Skeletal muscle satellite cell (primary cell): ENCODE results near the gene IL11RA. TPM values are rescaled to one million over a fixed set of nuclear protein-coding genes. Genes with fewer than 3 reads are reported as not detected.

Source experiments
- H3K27me3 ChIP-seq: 2 replicates; pipeline ENCODE4 v1.7.0; 2013; ENCODE audit warnings: low read length; ENCODE audit not compliant: control insufficient read depth, insufficient read depth
- H3K36me3 ChIP-seq: 2 replicates; pipeline ENCODE4 v1.7.0; 2013; ENCODE audit warnings: mild to moderate bottlenecking, control low read depth, low read length; ENCODE audit not compliant: insufficient read depth
- H3K4me1 ChIP-seq: 2 replicates; pipeline ENCODE4 v1.7.0; 2013; ENCODE audit warnings: low read length; ENCODE audit not compliant: control insufficient read depth, insufficient read depth
- H3K4me2 ChIP-seq: 2 replicates; pipeline ENCODE4 v1.7.0; 2013; ENCODE audit warnings: mild to moderate bottlenecking, low read length
- H3K4me3 ChIP-seq: 2 replicates; pipeline ENCODE4 v1.7.0; 2013; ENCODE audit warnings: low read length
- H3K9ac ChIP-seq: 2 replicates; pipeline ENCODE4 v1.7.0; 2013; ENCODE audit warnings: mild to moderate bottlenecking, low read depth, low read length, moderate library complexity
- H3K9me3 ChIP-seq: replicated peaks from 2 replicates; pipeline ENCODE4 v1.7.0; 2013; ENCODE audit warnings: mild to moderate bottlenecking, control low read depth, low read length
- total RNA-seq: library from RNA; depleted of rRNA; stranded (reverse); fragments of >200 nt; gene quantifications from 2 replicates; pipeline ENCODE4 v1.2.3, GENCODE V29; 2012; rRNA removed

IL11RA gene
- 7.4 and 12.7 TPM in 2 replicates for total RNA-seq

DNA sequence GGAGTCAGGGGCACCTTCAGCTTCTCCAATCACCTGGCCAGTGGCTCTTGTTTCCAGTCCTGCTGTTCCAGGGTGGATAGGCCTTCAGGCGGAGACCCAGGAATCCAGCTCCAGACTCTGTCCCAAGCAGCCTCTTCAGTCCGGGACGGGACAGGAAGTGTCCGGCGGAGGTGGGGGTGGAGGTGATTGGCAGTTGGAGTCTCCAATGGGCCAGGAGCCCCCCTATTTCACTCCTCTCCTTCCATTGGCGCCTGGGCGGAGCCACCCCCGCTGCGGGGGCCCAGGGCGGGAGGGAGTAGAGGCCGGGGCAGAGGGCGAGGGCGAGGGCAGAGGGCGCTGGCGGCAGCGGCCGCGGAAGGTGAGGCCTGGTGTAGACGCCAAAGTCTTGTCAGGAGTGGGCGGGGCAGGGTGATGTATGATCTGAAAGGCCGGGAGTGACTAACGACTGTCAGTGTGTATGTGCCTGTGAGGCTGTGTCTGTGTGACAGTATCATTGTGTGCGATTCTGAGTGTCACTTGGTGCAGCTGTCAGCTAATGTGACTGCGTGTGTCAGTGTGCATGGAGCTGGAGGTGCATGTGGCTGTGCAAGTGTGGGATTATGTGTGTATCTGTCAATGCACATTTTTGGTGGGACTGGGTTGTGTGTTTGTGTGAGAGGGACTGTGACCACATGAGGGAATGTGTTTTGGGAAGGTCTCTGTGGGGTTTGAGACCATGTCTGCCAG, at the start of gene IL11RA:
Gene IL11RA (plus strand): TSS at position 310 of the 726 bp plus-strand sequence. CDS start 3,033 bp downstream, outside the sequence.
- no peaks in the 10 kb centered on the region for H3K27me3 ChIP-seq
- peak within 1 kb of the TSS; percentile 81 for H3K9ac ChIP-seq
- H3K36me3 ChIP-seq, result peaks cover 20% of the 10 kb centered on the region
- no peaks in the 10 kb centered on the region for H3K9me3 ChIP-seq
- H3K4me2 ChIP-seq, result peak within 1 kb of the TSS; percentile 96
- peak within 1 kb of the TSS; percentile 71 for H3K4me3 ChIP-seq
- peaks cover 53% of the 10 kb centered on the region for H3K4me1 ChIP-seq

DNA sequence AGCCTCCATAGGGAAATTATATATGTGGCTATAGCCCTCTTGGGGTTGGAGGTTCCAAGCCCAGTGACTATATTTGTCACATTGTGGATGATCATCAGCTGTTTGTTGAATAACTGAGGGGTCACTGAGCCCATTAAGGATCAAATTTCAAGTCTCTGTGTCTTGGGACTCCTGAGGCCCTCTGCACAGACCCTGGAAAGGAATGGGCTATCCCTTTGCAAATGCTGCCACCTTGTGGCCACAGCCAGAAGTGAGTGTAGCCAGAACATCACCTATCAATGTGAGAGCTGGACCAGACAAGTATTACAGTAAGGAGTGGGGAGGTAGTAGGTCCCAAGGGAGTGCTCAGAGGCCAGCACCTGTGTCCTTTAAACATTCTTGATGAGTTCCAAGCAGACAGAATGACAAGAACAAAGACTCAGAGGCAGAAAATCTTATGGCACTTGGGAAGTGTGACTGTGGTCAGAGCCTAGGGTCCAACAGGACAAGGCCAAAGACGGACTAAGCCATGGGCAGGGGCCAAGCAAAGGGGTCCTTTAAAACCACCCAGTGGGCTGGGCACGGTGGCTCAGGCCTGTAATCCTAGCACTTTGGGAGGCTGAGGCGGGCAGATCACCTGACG, 48.3 kb upstream of the IL11RA start:
- Histone ChIP-seq H3K4me2 (no peak overlapping the region), H3K9ac (no peak overlapping the region), H3K36me3 (no peaks in the 10 kb centered on the region), H3K27me3 (peaks cover 53% of the 10 kb centered on the region), H3K4me3 (no peak overlapping the region), H3K4me1 (no peaks in the 10 kb centered on the region), H3K9me3 (no peaks in the 10 kb centered on the region)

DNA sequence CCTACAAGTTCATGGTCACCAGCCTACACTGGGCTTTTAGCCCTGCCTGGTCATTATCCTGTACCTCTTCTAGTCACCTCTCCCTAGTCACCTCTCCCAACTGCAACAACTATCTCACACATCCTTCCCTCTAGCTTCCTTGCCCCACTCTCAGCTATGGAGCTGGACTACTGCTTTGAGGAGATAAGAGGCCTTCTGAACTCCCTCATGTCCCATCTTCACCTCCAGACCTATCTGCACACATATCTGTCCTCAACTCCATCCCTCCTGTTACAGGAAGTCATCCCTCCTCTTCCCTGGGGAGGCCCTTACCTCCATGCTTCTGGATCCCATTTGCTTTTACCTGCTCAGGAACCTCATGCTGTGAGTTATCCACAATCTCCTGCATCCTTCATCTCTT, 45.8 kb upstream of the IL11RA start:
- no peak overlapping the region for H3K4me2 ChIP-seq
- no peaks in the 10 kb centered on the region for H3K36me3 ChIP-seq
- H3K9me3 ChIP-seq, result no peaks in the 10 kb centered on the region
- H3K27me3 ChIP-seq, result peaks cover 31% of the 10 kb centered on the region
- peaks cover 8% of the 10 kb centered on the region for H3K4me1 ChIP-seq
- no peak overlapping the region for H3K4me3 ChIP-seq
- H3K9ac ChIP-seq, result no peak overlapping the region

DNA sequence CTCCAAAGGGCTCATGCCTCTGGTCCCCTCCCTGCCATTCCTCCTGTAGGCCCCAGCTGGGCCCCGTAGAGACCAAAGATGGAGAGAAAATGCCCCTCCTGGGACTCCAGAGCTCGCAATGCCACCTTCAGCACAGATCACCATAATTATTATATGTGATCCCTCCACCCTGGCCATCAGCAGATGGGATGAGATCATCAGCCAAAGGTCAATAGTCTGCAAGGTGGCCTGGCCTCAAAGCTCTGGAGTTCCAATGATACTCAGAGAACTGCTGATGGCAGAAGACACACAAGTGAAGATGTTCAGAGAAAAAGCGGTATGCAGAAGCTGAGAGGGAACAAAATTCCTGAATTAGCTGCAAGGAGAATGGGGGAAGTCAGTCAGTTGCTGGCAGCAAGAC, 45.1 kb upstream of the IL11RA start:
- Histone ChIP-seq H3K27me3 (peaks cover 24% of the 10 kb centered on the region), H3K4me2 (no peak overlapping the region), H3K9me3 (no peaks in the 10 kb centered on the region), H3K9ac (no peak overlapping the region), H3K36me3 (no peaks in the 10 kb centered on the region), H3K4me3 (no peak overlapping the region), H3K4me1 (peaks cover 10% of the 10 kb centered on the region)

DNA sequence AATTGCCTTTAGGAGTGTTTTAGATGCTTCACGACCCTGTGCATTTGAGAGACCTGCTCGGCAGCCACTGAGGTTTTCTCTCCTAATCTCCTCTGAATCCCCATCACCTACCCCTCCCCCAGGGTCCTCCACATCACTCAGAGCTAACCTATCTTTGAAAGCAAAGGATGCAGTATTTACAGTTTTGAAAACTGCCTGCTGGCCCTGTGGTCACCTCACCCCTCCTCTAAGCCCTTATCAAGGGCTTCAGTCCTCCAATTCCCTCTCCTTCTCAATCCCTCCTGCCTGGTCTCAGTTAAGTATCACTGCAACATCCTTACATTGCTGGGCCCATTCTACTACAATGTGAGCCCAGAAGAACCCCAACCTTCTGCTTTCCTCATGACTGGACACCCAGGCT, 44.7 kb upstream of the IL11RA start:
- Histone ChIP-seq H3K9ac (no peak overlapping the region), H3K9me3 (no peaks in the 10 kb centered on the region)

DNA sequence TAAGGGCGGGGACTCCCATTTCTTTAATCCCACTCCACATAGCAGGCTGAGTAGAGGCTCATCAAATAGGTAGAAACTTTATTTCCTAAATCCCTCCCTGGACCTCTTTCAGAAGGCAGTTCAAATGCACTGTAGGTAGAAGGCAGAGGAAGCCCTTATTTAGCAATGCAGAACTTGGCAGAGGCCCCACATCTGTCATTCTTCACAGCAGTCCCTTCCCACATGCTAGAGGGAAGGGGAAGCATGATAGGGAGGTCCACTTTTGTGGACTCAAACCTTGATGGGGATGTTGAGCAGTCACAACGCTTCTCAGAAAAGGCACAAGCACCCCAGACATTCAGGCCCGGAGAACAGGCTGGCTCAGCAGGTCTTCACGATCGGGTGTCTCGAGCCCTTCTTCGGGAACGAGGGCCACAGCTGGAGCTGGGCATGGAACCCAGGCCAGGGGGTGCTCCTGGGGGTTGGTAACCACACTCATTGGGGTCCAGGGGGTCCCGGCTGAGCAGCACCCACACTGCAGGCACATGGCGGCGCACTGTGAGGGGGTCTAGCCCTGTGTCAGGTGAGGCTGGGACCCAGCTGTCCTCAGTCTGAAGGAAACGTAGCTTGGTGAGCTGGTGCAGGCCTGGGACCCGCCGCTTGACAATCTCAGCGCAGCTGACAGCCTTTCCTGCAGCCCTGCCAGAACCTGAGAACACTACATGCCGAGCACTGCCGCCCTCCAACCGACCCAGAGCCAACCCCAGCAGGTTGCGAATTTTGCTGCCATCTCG, 41.4 kb upstream of the IL11RA start:
- Histone ChIP-seq H3K4me1 (peaks cover 21% of the 10 kb centered on the region), H3K36me3 (peaks cover 5% of the 10 kb centered on the region), H3K27me3 (peaks cover 4% of the 10 kb centered on the region), H3K4me3 (peak overlapping the region; percentile 90), H3K9ac (no peak overlapping the region), H3K4me2 (peak overlapping the region; percentile 96), H3K9me3 (no peaks in the 10 kb centered on the region)

More for the DNA sequence above, 44.7 kb upstream of the IL11RA start:
- H3K36me3 ChIP-seq, result no peaks in the 10 kb centered on the region
- peaks cover 13% of the 10 kb centered on the region for H3K4me1 ChIP-seq
- no peak overlapping the region for H3K4me3 ChIP-seq
- H3K27me3 ChIP-seq, result peaks cover 20% of the 10 kb centered on the region
- no peak overlapping the region for H3K4me2 ChIP-seq

GRCh38 chr9:34611251-34611810, 40.7 kb upstream of the IL11RA start:
- Histone ChIP-seq H3K9me3 (no peaks in the 10 kb centered on the region), H3K4me1 (peaks cover 21% of the 10 kb centered on the region), H3K36me3 (peaks cover 6% of the 10 kb centered on the region), H3K9ac (peak overlapping the region; percentile 96), H3K4me2 (peak overlapping the region; percentile 96), H3K27me3 (no peaks in the 10 kb centered on the region), H3K4me3 (peak overlapping the region; percentile 90)

DNA sequence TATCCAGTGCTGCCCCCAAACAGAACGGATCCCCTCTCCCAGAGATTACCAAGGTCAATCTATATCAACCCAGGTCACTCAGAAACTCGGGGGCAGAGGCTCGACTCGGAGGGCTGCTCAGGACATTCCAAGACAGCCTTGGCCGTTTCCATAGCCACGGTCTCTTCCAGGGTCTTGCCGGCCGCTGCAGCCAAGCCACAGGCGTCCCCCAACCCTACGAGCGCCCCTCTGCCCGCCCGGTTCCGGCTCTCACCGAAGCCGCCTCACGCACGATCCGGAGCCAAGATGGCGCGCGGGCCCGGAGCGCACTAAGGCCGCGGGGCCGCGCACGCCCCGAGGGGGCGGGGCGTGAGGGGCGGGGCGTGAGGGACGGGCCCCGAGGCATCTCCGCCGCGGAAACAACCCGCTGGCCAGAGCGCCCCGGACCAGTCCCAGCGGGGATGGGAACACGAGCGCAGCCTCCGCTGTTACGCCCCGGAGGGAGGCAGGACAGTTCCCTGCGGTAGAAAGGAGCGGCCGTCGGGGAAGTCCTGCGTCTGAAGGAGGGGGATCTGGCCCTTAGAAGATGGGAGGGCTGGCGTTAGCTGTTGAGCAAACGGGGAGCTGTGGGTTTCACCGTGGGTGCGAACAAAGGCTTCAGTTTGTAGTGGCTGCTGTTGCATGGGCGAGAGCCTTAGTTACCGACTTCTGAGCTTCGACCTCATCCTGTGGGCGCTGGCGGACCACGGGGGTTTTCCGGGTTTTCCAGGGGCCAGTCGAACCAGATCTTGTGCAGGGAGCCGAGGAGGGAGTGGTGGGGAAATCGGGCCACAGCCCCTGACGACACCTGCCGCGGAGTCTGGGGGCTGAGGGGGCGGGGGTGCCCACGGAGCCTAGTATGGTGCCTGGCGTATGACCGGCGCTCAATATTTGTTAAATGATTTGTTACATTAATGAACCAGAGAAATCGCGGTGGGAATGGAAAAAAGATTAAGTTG, 39.9 kb upstream of the IL11RA start, which contains the start of gene RPP25L:
Gene RPP25L (minus strand): TSS at position 287 of the 977 bp plus-strand sequence. CDS start 801 bp downstream, outside the sequence.
- peaks cover 21% of the 10 kb centered on the region for H3K4me1 ChIP-seq
- peaks cover 14% of the 10 kb centered on the region for H3K36me3 ChIP-seq
- peak within 1 kb of the TSS; percentile 90 for H3K4me3 ChIP-seq
- H3K9ac ChIP-seq, result peak within 1 kb of the TSS; percentile 96
- peak within 1 kb of the TSS; percentile 96 for H3K4me2 ChIP-seq
- no peaks in the 10 kb centered on the region for H3K9me3 ChIP-seq
- H3K27me3 ChIP-seq, result no peaks in the 10 kb centered on the region

GRCh38 chr9:34612788-34613390, 39.1 kb upstream of the IL11RA start:
- peak overlapping the region; percentile 96 for H3K9ac ChIP-seq
- peak overlapping the region; percentile 90 for H3K4me3 ChIP-seq
- H3K27me3 ChIP-seq, result no peaks in the 10 kb centered on the region
- peaks cover 22% of the 10 kb centered on the region for H3K36me3 ChIP-seq
- peaks cover 21% of the 10 kb centered on the region for H3K4me1 ChIP-seq
- no peaks in the 10 kb centered on the region for H3K9me3 ChIP-seq
- H3K4me2 ChIP-seq, result peak overlapping the region; percentile 96

GRCh38 chr9:34615132-34615531, 36.9 kb upstream of the IL11RA start:
- Histone ChIP-seq H3K4me3 (no peak overlapping the region), H3K9ac (no peak overlapping the region), H3K4me2 (no peak overlapping the region), H3K9me3 (no peaks in the 10 kb centered on the region), H3K36me3 (peaks cover 24% of the 10 kb centered on the region), H3K4me1 (peaks cover 28% of the 10 kb centered on the region), H3K27me3 (no peaks in the 10 kb centered on the region)
